LNCaP clone FGC (cell line): Measurements from ENCODE around the gene HOTAIR.

Source experiments
- DNase-seq: peaks from one replicate; pipeline ENCODE4 v3.0.0-alpha.2; 2011; ENCODE audit warnings: low read depth
- H3K4me3 ChIP-seq: 2 replicates; pipeline ENCODE4 v1.5.1; 2011; ENCODE audit warnings: mild to moderate bottlenecking, low read depth, low read length, control low read depth
- TF ChIP-seq, protein P1 (sequence below): IDR thresholded peaks from 2 replicates; pipeline ENCODE4 v1.5.1; 2012; ENCODE audit warnings: mild to moderate bottlenecking; ENCODE audit not compliant: control insufficient read depth, insufficient read depth; ENCODE audit errors: extremely low read depth

The HOTAIR gene

DNA sequence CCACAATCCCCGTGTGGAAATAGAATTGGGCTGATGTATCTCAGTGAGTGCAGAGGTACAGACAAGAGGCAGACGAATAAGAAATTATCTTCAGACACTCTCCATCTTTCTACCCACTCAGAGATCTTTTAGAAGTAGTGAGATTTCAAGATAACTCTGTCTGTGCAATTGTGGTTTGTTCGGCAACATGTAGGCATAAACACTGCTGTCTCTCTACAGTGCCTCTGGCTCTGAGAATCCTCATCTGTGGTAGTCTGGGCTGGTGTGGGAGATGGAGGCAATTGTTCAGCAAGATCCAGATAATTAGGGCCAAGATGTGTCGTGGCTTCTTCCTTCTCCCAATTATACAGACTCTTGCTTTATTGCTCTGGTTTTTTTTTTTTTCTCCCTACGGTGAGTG, 33.0 kb downstream of the HOTAIR start:
- H3K4me3 ChIP-seq, result no peak overlapping the region
- DNase-seq, result no peak
- TF ChIP-seq, protein P1, sequence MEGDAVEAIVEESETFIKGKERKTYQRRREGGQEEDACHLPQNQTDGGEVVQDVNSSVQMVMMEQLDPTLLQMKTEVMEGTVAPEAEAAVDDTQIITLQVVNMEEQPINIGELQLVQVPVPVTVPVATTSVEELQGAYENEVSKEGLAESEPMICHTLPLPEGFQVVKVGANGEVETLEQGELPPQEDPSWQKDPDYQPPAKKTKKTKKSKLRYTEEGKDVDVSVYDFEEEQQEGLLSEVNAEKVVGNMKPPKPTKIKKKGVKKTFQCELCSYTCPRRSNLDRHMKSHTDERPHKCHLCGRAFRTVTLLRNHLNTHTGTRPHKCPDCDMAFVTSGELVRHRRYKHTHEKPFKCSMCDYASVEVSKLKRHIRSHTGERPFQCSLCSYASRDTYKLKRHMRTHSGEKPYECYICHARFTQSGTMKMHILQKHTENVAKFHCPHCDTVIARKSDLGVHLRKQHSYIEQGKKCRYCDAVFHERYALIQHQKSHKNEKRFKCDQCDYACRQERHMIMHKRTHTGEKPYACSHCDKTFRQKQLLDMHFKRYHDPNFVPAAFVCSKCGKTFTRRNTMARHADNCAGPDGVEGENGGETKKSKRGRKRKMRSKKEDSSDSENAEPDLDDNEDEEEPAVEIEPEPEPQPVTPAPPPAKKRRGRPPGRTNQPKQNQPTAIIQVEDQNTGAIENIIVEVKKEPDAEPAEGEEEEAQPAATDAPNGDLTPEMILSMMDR, result no peak

DNA sequence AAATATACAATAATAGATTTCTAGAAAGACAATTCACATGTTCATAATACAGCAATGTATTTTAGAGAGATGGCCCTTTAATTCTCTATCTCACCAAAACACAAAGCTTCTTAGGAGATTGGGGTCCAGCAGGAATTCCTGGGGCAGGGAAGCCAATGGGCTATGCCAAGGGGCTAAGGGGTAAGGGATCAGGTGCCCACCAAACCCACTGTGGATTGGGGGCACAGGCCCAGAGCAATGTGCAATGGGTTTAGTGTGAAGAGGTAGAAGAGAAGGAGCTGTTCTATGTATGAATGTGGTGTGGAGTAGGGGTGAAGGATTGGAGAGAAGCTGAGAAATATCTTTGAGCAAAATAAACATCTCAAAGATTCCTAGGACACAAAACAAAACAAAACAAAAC, 33.6 kb downstream of the HOTAIR start:
- TF ChIP-seq, protein P1, result no peak
- H3K4me3 ChIP-seq, result no peak overlapping the region
- no peak for DNase-seq

DNA sequence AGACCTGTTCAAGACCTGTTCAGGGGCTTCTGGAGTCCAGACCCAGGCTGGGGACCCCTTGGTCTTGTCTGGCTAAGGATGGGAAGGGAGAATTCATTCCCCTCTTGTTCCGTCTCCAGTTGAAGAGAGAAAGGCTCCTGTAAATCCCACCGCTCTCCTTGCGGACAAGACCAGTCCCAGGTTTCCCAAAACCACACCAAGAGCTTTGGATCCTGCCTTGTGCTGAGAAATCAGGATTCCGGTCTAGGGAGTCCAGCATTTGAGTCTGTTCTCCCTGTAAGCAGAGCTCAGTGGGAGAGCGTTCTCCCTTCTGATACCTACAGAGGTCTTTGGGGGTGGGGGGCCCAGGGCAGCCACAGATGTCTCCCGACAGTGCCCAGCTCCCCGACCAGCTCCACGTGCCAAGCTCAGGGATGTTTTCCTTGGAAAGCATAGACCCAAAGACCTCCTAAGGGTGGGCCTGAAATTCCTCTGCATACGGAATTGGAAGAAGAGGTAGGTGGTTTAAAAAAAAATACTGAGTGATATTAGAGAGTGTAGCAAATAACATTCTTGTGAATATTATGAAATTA, 34.2 kb downstream of the HOTAIR start:
- DNase-seq, result no peak
- TF ChIP-seq, protein P1, result no peak
- peak overlapping the region; percentile 59 for H3K4me3 ChIP-seq

DNA sequence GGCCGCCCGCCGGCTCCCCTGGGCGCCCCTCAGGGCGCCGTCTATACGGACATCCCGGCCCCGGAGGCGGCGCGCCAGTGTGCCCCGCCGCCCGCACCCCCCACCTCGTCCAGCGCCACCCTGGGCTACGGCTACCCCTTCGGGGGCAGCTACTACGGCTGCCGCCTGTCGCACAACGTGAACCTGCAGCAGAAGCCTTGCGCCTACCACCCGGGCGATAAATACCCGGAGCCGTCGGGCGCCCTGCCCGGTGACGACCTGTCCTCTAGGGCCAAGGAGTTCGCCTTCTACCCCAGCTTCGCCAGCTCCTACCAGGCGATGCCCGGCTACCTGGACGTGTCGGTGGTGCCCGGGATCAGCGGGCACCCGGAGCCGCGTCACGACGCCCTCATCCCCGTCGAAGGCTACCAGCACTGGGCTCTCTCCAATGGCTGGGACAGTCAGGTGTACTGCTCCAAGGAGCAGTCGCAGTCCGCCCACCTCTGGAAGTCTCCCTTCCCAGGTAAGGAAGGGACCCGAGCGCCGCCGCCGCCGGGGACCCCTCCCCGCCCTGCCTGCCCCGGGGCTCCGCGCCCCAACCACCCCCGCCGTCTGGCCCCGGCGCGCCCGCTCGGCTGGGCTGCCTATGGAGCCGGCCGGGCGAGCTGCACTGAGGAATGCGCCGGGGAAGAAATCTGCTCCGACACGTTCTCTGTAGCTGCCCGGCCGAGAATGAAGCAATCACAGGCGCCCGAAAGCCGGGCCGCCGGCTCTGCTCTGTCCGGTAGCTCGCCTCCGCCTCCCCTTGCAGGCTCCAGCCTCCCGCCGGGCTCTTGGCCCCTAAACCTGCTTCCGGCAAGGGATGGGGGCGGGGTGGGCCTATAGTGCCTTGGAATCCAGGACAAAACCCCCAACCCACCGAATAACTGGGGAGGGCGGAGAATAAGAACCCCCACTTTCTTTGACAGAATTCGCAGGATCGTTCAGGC, 35.3 kb downstream of the HOTAIR start:
- no peak for DNase-seq
- peak overlapping the region; percentile 59 for H3K4me3 ChIP-seq
- TF ChIP-seq, protein P1, result no peak

DNA sequence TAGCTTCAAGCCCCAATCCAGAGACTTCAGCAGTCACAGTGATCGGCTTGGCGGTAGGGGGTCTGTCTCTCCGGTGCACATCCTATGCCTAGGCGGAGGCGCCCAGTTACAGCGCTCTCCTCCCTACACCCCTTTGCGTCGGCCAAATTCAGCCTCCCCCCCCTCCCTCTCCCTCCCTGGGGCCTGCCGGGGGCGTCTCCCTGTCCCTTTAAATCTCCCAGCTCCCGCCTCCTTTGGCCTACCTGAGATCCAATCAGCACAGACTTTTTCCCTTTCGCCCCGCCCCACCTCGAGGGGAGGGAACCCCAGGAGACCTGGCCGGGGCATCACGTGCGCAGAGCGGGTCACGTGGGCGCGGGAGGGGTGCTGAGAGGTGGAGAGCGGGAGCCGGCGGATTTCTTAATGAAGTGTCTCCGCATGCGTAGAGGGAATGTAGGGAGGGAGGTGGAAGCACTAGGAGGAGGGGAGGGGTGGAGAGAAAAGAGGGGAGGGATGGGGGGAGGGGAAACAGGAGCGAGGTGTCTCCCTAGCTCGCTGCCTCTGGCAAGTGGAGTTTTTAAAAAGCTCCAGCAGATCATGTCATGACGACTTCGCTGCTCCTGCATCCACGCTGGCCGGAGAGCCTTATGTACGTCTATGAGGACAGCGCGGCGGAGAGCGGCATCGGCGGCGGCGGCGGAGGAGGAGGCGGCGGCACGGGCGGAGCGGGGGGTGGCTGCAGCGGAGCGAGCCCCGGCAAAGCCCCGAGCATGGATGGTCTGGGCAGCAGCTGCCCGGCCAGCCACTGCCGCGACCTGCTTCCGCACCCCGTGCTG, 36.2 kb downstream of the HOTAIR start, which contains the start of gene HOXC13:
Gene HOXC13 (plus strand): TSS at position 506 of the 815 bp plus-strand sequence. CDS start 76 bp downstream, at position 582.
- TF ChIP-seq, protein P1, result no peak
- peak; percentile 99 for DNase-seq
- peak within 1 kb of the TSS; percentile 59 for H3K4me3 ChIP-seq

DNA sequence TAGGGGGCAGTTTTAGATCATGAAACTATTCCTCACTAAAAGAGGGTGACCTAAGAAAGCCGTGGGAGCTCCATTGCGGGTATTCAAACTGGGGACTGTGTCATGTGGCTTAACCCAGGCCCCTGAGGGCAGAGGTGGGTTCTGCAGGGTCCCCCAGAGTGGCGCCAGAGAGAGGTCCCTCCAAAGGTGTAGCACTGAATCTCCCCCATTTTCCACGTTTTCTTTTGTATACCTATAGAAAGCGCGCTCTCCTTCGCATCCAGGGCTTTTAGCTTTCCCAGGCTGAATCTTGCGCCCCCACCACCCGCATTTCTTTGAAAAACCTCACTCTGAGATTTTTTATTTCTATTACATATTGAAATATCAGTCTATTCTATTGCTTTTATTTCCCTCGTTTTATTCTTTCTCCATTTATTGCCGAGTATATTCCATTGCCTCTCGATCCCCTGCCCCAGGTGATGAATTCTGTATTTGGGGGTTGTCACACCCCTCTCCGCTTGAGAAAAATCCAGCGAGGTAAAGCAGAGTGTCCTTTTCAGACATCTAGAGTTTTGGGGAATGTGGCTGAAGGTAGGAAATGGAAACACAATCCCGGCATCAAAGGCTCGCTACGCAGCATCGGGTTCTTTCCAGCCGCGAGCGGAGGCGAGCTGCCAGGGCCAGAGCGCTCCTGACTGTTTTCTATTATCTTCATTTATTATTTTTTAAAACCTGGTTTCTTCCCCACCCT, 37.0 kb downstream of the HOTAIR start:
- no peak for DNase-seq
- peak overlapping the region; percentile 59 for H3K4me3 ChIP-seq
- TF ChIP-seq, protein P1, result no peak
